Calu3 (cell line): ENCODE measurements around the gene ZBTB39. TPM values are rescaled to one million over a fixed set of nuclear protein-coding genes. Genes with fewer than 3 reads are reported as not detected.
"Not testable (repeated sequence)": the region's sequence is repeated elsewhere in the genome, so short reads cannot be mapped to it uniquely, and the experiment has no call there.

Experiments
- BruUV-seq: library from RNA; stranded (reverse); fragments of 400-500 nt; replicated peaks from 2 replicates; lab custom pipeline; 2021; lab: Mats Ljungman, UMichigan
- CTCF ChIA-PET: fragments of 300-600 bp; sonication (Branson Sonifier 250); formaldehyde crosslinking; loops from one replicate; lab custom pipeline; 2022; ENCODE audit warnings: antibody characterized with exemption; lab: Charles Lee
- DNase-seq: peaks from one replicate; pipeline ENCODE4 v3.0.0; 2022
- H3K27ac Mint-ChIP-seq: one replicate; pipeline ENCODE4 v1.8.0; 2022; ENCODE audit warnings: mixed read lengths; ENCODE audit not compliant: unreplicated experiment
- H3K27me3 Mint-ChIP-seq: one replicate; pipeline ENCODE4 v1.8.0; 2022; ENCODE audit warnings: mixed read lengths; ENCODE audit not compliant: unreplicated experiment
- H3K36me3 Mint-ChIP-seq: one replicate; pipeline ENCODE4 v1.8.0; 2022; ENCODE audit warnings: mild to moderate bottlenecking, moderate library complexity, mixed read lengths; ENCODE audit not compliant: insufficient read depth, unreplicated experiment
- H3K4me1 Mint-ChIP-seq: one replicate; pipeline ENCODE4 v1.8.0; 2022; ENCODE audit warnings: mild to moderate bottlenecking, low read depth, mixed read lengths; ENCODE audit not compliant: unreplicated experiment
- H3K4me3 Mint-ChIP-seq: one replicate; pipeline ENCODE4 v1.8.0; 2022; ENCODE audit warnings: mild to moderate bottlenecking, low read depth, moderate library complexity, mixed read lengths; ENCODE audit not compliant: unreplicated experiment
- H3K9me3 Mint-ChIP-seq: one replicate; pipeline ENCODE4 v1.8.0; 2022; ENCODE audit warnings: low read depth, mixed read lengths; ENCODE audit not compliant: unreplicated experiment
- CTCF ChIP-seq: fragments of 200-600 bp; IDR thresholded peaks from one replicate; pipeline ENCODE4 v1.8.0; 2022; ENCODE audit warnings: antibody characterized with exemption; ENCODE audit not compliant: unreplicated experiment
- intact Hi-C: fragments of 100-400 bp; cut with micrococcal nuclease; formaldehyde crosslinking; loops from one replicate; pipeline ENCODE4 v1.10.0; 2022; ENCODE audit not compliant: unreplicated experiment
- total RNA-seq: library from RNA; stranded (reverse); gene quantifications from 2 replicates; pipeline ENCODE4 v1.2.3, GENCODE V29; 2022

ZBTB39 gene
- total RNA-seq, 1 experiment from 2014 or later = 10.8 TPM

DNA sequence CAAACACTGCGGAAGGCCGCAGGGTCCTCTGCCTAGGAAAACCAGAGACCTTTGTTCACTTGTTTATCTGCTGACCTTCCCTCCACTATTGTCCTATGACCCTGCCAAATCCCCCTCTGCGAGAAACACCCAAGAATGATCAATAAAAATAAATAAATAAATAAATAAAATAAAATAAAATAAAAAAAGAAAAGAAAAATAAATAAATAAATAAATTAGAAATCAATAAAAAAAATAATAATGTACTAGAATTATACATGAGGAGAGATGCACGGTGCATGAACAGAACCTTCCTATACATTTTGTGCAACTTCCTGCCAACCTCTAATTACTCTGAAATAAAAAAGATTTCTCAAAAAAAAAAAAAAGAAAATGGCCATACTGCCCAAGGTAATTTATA lies 41.2 kb downstream of the ZBTB39 start:
- intact Hi-C loops, DNase-seq, H3K9me3 Mint-ChIP-seq, CTCF ChIA-PET, H3K27ac Mint-ChIP-seq, BruUV-seq, H3K4me3 Mint-ChIP-seq, H3K36me3 Mint-ChIP-seq, H3K4me1 Mint-ChIP-seq: not testable (repeated sequence)
- peaks cover 42% of the 10 kb centered on the region for H3K27me3 Mint-ChIP-seq

DNA sequence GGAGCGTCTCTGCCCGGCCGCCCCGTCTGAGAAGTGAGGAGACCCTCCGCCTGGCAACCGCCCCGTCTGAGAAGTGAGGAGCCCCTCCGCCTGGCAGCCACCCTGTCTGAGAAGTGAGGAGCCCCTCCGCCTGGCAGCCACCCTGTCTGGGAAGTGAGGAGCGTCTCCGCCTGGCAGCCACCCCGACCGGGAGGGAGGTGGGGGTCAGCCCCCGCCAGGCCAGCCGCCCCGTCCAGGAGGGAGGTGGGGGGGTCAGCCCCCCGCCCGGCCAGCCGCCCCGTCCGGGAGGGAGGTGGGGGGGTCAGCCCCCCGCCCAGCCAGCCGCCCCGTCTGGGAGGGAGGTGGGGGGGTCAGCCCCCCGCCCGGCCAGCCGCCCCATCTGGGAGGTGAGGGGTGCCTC lies 42.8 kb downstream of the ZBTB39 start:
- BruUV-seq, CTCF ChIA-PET, intact Hi-C loops, H3K27ac Mint-ChIP-seq, H3K4me3 Mint-ChIP-seq, H3K36me3 Mint-ChIP-seq, H3K9me3 Mint-ChIP-seq, DNase-seq, H3K4me1 Mint-ChIP-seq: not testable (repeated sequence)
- H3K27me3 Mint-ChIP-seq = peaks cover 40% of the 10 kb centered on the region

- DNase-seq, H3K9me3 Mint-ChIP-seq, intact Hi-C loops, H3K4me3 Mint-ChIP-seq, BruUV-seq, CTCF ChIA-PET, H3K36me3 Mint-ChIP-seq, H3K27ac Mint-ChIP-seq, H3K4me1 Mint-ChIP-seq: not testable (repeated sequence)
- H3K27me3 Mint-ChIP-seq = peaks cover 43% of the 10 kb centered on the region
These were observed 44.1 kb downstream of the ZBTB39 start for GRCh38 chr12:56962247-56962646.

- intact Hi-C loops = no loop called here
- CTCF ChIA-PET = no interaction called here
- no peaks in the 10 kb centered on the region for H3K9me3 Mint-ChIP-seq
- no peaks in the 10 kb centered on the region for H3K36me3 Mint-ChIP-seq
- no peak overlapping the region for H3K27ac Mint-ChIP-seq
- no peak overlapping the region for H3K4me3 Mint-ChIP-seq
- BruUV-seq = no TSS peak
- H3K27me3 Mint-ChIP-seq = peaks cover 61% of the 10 kb centered on the region
- no peak for DNase-seq
- peaks cover 21% of the 10 kb centered on the region for H3K4me1 Mint-ChIP-seq
- no peak for TF ChIP-seq CTCF
These were observed 47.9 kb downstream of the ZBTB39 start for GRCh38 chr12:56958422-56958821.

- BruUV-seq = no TSS peak
- DNase-seq = no peak
- H3K27me3 Mint-ChIP-seq = peaks cover 71% of the 10 kb centered on the region
- no peaks in the 10 kb centered on the region for H3K9me3 Mint-ChIP-seq
- CTCF ChIA-PET = no interaction called here
- H3K27ac Mint-ChIP-seq = no peak within 1 kb of the TSS
- no peak for TF ChIP-seq CTCF
- intact Hi-C loops = no loop called here
- no peak within 1 kb of the TSS for H3K4me3 Mint-ChIP-seq
- peaks cover 21% of the 10 kb centered on the region for H3K4me1 Mint-ChIP-seq
- no peaks in the 10 kb centered on the region for H3K36me3 Mint-ChIP-seq
These were observed 48.9 kb downstream of the ZBTB39 start, which contains the start of gene RDH16 for GRCh38 chr12:56957229-56958052. Gene RDH16, minus strand, starts transcription at chr12:56957608. Its CDS starts 146 bp downstream, at chr12:56957462.
